MM.1S (cell line): ENCODE results near the gene PTPRE.

Source experiments
- DNase-seq: peaks from one replicate; pipeline ENCODE4 v3.0.0-alpha.2; 2015
- H2AFZ ChIP-seq: fragments of 300-600 bp; sonication (generic); 2 replicates; pipeline ENCODE4 v1.6.0; 2016; ENCODE audit warnings: antibody characterized with exemption, low read length
- H3F3A ChIP-seq: fragments of 300-600 bp; sonication (generic); 2 replicates; pipeline ENCODE4 v1.6.1; 2016; ENCODE audit warnings: mild to moderate bottlenecking, antibody characterized with exemption, low read length, moderate library complexity, mixed read lengths; ENCODE audit not compliant: insufficient read depth
- H3K27ac ChIP-seq: fragments of 300-600 bp; sonication (generic); 2 replicates; pipeline ENCODE4 v1.5.1; 2016; ENCODE audit warnings: mild to moderate bottlenecking, low read length
- H3K27me3 ChIP-seq: fragments of 300-600 bp; sonication (generic); replicated peaks from 2 replicates; pipeline ENCODE4 v1.6.0; 2016; ENCODE audit warnings: low read length; ENCODE audit not compliant: insufficient read depth
- H3K36me3 ChIP-seq: fragments of 300-600 bp; sonication (generic); replicated peaks from 2 replicates; pipeline ENCODE4 v1.6.1; 2016; ENCODE audit warnings: mild to moderate bottlenecking, low read length, mixed read lengths; ENCODE audit not compliant: insufficient read depth
- H3K4me1 ChIP-seq: fragments of 300-600 bp; sonication (generic); 2 replicates; pipeline ENCODE4 v1.6.1; 2016; ENCODE audit warnings: low read length, mixed read lengths
- H3K4me2 ChIP-seq: fragments of 300-600 bp; sonication (generic); 2 replicates; pipeline ENCODE4 v1.6.0; 2016; ENCODE audit warnings: low read depth, low read length
- H3K4me3 ChIP-seq: fragments of 300-600 bp; sonication (generic); 2 replicates; pipeline ENCODE4 v1.5.1; 2016; ENCODE audit warnings: low read length, mixed read lengths
- H3K79me2 ChIP-seq: fragments of 300-600 bp; sonication (generic); 2 replicates; pipeline ENCODE4 v1.6.1; 2016; ENCODE audit warnings: mixed run types, low read length, mixed read lengths
- H3K9ac ChIP-seq: fragments of 300-600 bp; sonication (generic); 2 replicates; pipeline ENCODE4 v1.6.1; 2016; ENCODE audit warnings: low read length, mixed read lengths
- H3K9me2 ChIP-seq: fragments of 300-600 bp; sonication (generic); replicated peaks from 2 replicates; pipeline ENCODE4 v1.6.1; 2016; ENCODE audit warnings: mild to moderate bottlenecking, low read length, mixed read lengths; ENCODE audit not compliant: insufficient read depth
- H3K9me3 ChIP-seq: fragments of 300-600 bp; sonication (generic); replicated peaks from 2 replicates; pipeline ENCODE4 v1.6.1; 2016; ENCODE audit warnings: mild to moderate bottlenecking, low read length, mixed read lengths; ENCODE audit not compliant: insufficient read depth
- H4K20me1 ChIP-seq: fragments of 300-600 bp; sonication (generic); 2 replicates; pipeline ENCODE4 v1.6.1; 2016; ENCODE audit warnings: mild to moderate bottlenecking, low read length, moderate library complexity, mixed read lengths; ENCODE audit not compliant: insufficient read depth
- EZH2 ChIP-seq: fragments of 300-600 bp; sonication (generic); optimal IDR thresholded peaks from 2 replicates; pipeline ENCODE3; 2017; ENCODE audit warnings: low read depth, mild to moderate bottlenecking, antibody characterized with exemption, low read length, mixed read lengths
- EZH2phosphoT487 ChIP-seq: fragments of 300-600 bp; sonication (generic); IDR thresholded peaks from 2 replicates; pipeline ENCODE4 v1.6.1; 2018; ENCODE audit warnings: antibody characterized with exemption, low read length
- TF ChIP-seq, protein P1 (sequence below): fragments of 300-600 bp; sonication (generic); IDR thresholded peaks from 2 replicates; pipeline ENCODE4 v1.5.1; 2016; ENCODE audit warnings: antibody characterized with exemption, low read length, mixed read lengths

The PTPRE gene

DNA sequence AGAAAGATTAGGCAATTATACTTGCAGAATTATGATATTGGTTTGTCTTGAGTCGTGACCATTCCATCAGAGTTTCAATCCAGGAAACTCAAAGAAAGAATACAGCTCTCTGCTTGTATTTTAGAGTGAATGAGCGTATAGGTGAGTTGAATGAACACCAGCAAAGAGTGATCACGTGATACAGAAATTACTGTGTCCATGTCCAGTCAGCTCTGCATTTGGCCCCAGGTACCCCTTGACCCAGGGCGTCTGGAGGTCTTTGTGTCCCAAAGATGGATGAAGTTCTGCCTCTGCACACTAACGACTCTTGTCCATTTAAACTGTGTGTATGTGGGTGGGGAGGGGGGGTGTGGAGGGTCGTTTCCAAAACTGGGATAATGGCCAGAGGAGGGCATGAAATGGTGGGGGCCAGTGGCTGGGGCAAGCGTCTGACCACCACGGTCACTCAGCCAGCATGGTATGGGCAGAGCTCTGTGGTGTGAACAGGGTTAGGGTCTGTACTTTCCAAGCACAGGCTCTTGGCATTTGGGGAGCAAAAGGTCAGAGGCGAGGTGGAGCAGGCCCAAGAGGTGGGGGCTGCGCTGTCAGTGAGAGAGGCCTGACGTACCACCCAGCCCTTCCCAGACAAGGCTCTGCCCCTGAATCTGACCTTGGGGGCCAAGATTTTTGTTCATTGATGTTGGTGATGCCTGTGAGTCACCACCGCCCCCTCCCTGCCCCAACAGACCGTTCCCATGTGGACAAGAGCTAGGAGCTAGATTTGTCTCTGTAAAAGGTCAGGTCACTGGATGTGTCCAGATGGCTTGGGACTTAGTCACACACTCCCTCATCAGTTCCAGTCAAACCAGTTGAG lies 1.4 kb downstream of the PTPRE start:
- H3K27ac ChIP-seq, result no peak overlapping the region
- H3K9me3 ChIP-seq, result no peaks in the 10 kb centered on the region
- H4K20me1 ChIP-seq, result no peaks in the 10 kb centered on the region
- peak overlapping the region; percentile 69; the same call in 1 of the 2 replicates for H3K4me2 ChIP-seq
- no peak overlapping the region for H3K9ac ChIP-seq
- no peaks in the 10 kb centered on the region for H3K36me3 ChIP-seq
- DNase-seq, result no peak
- H3K79me2 ChIP-seq, result no peaks in the 10 kb centered on the region
- H2AFZ ChIP-seq, result no peak overlapping the region
- H3F3A ChIP-seq, result no peaks in the 10 kb centered on the region
- no peak for TF ChIP-seq EZH2phosphoT487
- H3K4me1 ChIP-seq, result 0 out of 2 replicates have a peak, but pooled peaks cover 4% of the 10 kb centered on the region
- H3K9me2 ChIP-seq, result no peaks in the 10 kb centered on the region
- peaks cover 7% of the 10 kb centered on the region; the same call in 1 of the 2 replicates for H3K27me3 ChIP-seq
- H3K4me3 ChIP-seq, result no peak overlapping the region

DNA sequence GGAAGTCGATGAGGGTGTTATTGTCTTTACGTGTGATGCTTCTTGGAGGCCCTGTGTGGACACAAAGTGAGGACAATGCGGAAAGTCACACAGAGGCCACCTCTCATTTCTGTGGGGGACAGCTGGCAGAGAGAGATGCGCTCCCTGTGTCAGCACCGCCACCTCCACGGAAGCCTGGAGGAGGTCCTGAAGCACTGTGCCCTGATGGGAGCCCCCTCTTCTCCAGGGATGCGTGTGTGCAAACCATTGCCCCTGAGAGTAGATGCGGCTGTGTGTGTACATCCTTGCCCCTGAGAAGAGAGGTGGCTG lies 2.0 kb downstream of the PTPRE start:
- Histone ChIP-seq H3K27ac (no peak overlapping the region), H3K4me3 (no peak overlapping the region), H3K4me2 (no peak overlapping the region), H3K36me3 (no peaks in the 10 kb centered on the region), H3K4me1 (0 out of 2 replicates have a peak, but pooled peaks cover 4% of the 10 kb centered on the region), H3K9me3 (no peaks in the 10 kb centered on the region), H3K9me2 (no peaks in the 10 kb centered on the region), H3F3A (no peaks in the 10 kb centered on the region), H4K20me1 (no peaks in the 10 kb centered on the region), H3K9ac (no peak overlapping the region), H2AFZ (no peak overlapping the region), H3K27me3 (peaks cover 7% of the 10 kb centered on the region; the same call in 1 of the 2 replicates), H3K79me2 (no peaks in the 10 kb centered on the region)
- DNase-seq, result no peak
- TF ChIP-seq EZH2 (no peak), EZH2phosphoT487 (no peak)
- TF ChIP-seq, protein P1, sequence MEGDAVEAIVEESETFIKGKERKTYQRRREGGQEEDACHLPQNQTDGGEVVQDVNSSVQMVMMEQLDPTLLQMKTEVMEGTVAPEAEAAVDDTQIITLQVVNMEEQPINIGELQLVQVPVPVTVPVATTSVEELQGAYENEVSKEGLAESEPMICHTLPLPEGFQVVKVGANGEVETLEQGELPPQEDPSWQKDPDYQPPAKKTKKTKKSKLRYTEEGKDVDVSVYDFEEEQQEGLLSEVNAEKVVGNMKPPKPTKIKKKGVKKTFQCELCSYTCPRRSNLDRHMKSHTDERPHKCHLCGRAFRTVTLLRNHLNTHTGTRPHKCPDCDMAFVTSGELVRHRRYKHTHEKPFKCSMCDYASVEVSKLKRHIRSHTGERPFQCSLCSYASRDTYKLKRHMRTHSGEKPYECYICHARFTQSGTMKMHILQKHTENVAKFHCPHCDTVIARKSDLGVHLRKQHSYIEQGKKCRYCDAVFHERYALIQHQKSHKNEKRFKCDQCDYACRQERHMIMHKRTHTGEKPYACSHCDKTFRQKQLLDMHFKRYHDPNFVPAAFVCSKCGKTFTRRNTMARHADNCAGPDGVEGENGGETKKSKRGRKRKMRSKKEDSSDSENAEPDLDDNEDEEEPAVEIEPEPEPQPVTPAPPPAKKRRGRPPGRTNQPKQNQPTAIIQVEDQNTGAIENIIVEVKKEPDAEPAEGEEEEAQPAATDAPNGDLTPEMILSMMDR, result no peak

GRCh38 chr10:127909716-127910463 lies 3.0 kb downstream of the PTPRE start:
- Histone ChIP-seq H3K4me2 (no peak overlapping the region), H3K9me2 (no peaks in the 10 kb centered on the region), H3K4me3 (no peak overlapping the region), H3K4me1 (0 out of 2 replicates have a peak, but pooled peaks cover 4% of the 10 kb centered on the region), H3F3A (no peaks in the 10 kb centered on the region), H3K27ac (no peak overlapping the region), H3K9me3 (no peaks in the 10 kb centered on the region), H3K27me3 (peaks cover 7% of the 10 kb centered on the region; the same call in 1 of the 2 replicates), H3K9ac (no peak overlapping the region), H2AFZ (no peak overlapping the region), H3K79me2 (no peaks in the 10 kb centered on the region), H4K20me1 (no peaks in the 10 kb centered on the region), H3K36me3 (no peaks in the 10 kb centered on the region)
- DNase-seq, result no peak
- no peak for TF ChIP-seq EZH2
- TF ChIP-seq, protein P1, result no peak
- no peak for TF ChIP-seq EZH2phosphoT487

- H2AFZ ChIP-seq, result no peak overlapping the region
Measured at GRCh38 chr10:127910464-127910770, 3.5 kb downstream of the PTPRE start.

More at GRCh38 chr10:127910464-127910770, 3.5 kb downstream of the PTPRE start:
- H3K9me3 ChIP-seq, result no peaks in the 10 kb centered on the region
- no peak overlapping the region for H3K4me2 ChIP-seq
- no peak for DNase-seq
- H3K79me2 ChIP-seq, result no peaks in the 10 kb centered on the region
- H3K36me3 ChIP-seq, result no peaks in the 10 kb centered on the region
- no peak overlapping the region for H3K27ac ChIP-seq
- H3K9me2 ChIP-seq, result no peaks in the 10 kb centered on the region
- H3K4me1 ChIP-seq, result 0 out of 2 replicates have a peak, but pooled peaks cover 4% of the 10 kb centered on the region
- no peaks in the 10 kb centered on the region for H3F3A ChIP-seq
- no peak overlapping the region for H3K4me3 ChIP-seq
- peaks cover 7% of the 10 kb centered on the region; the same call in 1 of the 2 replicates for H3K27me3 ChIP-seq
- no peaks in the 10 kb centered on the region for H4K20me1 ChIP-seq
- no peak overlapping the region for H3K9ac ChIP-seq
- TF ChIP-seq EZH2, result no peak
- TF ChIP-seq, protein P1, result no peak
- no peak for TF ChIP-seq EZH2phosphoT487
